Muscle layer of duodenum (tissue), 2 donors: ENCODE measurements around the gene KDM1B.

ENCODE experiments used
- H3K27ac ChIP-seq: one replicate; pipeline ENCODE4 v1.7.0; 2013; ENCODE audit warnings: mild to moderate bottlenecking, low read length
- H3K27me3 ChIP-seq: one replicate; pipeline ENCODE4 v1.7.0; 2013; ENCODE audit warnings: low read depth, mild to moderate bottlenecking, control low read depth, low read length
- H3K36me3 ChIP-seq, 2 donors: one replicate each; pipeline ENCODE4 v1.7.0; 2013; ENCODE audit warnings: low read length in 2 of 2, control low read depth in 1 of 2, mild to moderate bottlenecking in 1 of 2; ENCODE audit not compliant: insufficient read depth in 2 of 2, control insufficient read depth in 1 of 2
- H3K4me1 ChIP-seq, 2 donors: one replicate each; pipeline ENCODE4 v1.7.0; 2013; ENCODE audit warnings: low read length in 2 of 2, mild to moderate bottlenecking in 2 of 2, control low read depth in 1 of 2, moderate library complexity in 1 of 2; ENCODE audit not compliant: insufficient read depth in 2 of 2, control insufficient read depth in 1 of 2
- H3K4me3 ChIP-seq, 2 donors: one replicate each; pipeline ENCODE4 v1.7.0; 2013; ENCODE audit warnings: low read length in 2 of 2, low read depth in 1 of 2, mild to moderate bottlenecking in 1 of 2
- H3K9me3 ChIP-seq, 2 donors: one replicate each; pipeline ENCODE4 v1.7.0; 2013; ENCODE audit warnings: low read length in 2 of 2, control low read depth in 1 of 2, mild to moderate bottlenecking in 1 of 2; ENCODE audit not compliant: control insufficient read depth in 1 of 2
- donor health status: healthy.

Gene KDM1B

GRCh38 chr6:18155150-18155863 lies at the start of gene KDM1B:
Gene KDM1B (plus strand): TSS chr6:18155422. CDS start chr6:18159896, 4,474 bp downstream.
- peaks cover 5 to 8% of the 10 kb centered on the region in 2 donors for H3K36me3 ChIP-seq
- H3K4me3 ChIP-seq = peak within 1 kb of the TSS; percentile 86 to 97
- no peaks in the 10 kb centered on the region for H3K9me3 ChIP-seq
- H3K27me3 ChIP-seq = no peaks in the 10 kb centered on the region
- H3K27ac ChIP-seq = peak within 1 kb of the TSS; percentile 75
- H3K4me1 ChIP-seq = peaks cover 3 to 18% of the 10 kb centered on the region in 2 donors

DNA sequence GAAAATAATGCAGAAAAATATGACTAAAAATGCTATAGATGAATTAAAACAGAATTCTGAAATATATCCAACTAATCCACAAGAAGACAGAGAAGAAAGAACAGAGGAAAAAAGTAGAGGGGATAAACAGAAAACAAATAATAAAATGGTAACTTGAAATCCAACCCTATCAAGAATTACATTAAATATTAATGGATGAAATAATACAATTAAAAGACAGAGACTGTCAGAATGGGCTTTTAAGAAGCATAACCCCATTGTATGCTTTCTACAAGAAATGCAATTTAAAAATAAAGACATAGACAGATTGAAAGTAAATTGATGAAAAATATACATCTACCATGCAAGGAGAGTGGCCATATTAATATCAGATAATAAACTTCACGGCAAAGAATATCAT lies 48.2 kb upstream of the KDM1B start:
- H3K4me3 ChIP-seq = no peak overlapping the region
- H3K4me1 ChIP-seq = no peaks in the 10 kb centered on the region
- H3K36me3 ChIP-seq = no peaks in the 10 kb centered on the region
- no peaks in the 10 kb centered on the region for H3K27me3 ChIP-seq
- H3K27ac ChIP-seq = no peak overlapping the region
- H3K9me3 ChIP-seq = peaks cover 0 to 7% of the 10 kb centered on the region in 2 donors

GRCh38 chr6:18110162-18110561 lies 45.1 kb upstream of the KDM1B start:
- Histone ChIP-seq H3K9me3 (peaks cover 0 to 7% of the 10 kb centered on the region in 2 donors), H3K27ac (no peak overlapping the region), H3K4me1 (no peaks in the 10 kb centered on the region), H3K4me3 (no peak overlapping the region), H3K27me3 (no peaks in the 10 kb centered on the region), H3K36me3 (no peaks in the 10 kb centered on the region)

- Histone ChIP-seq H3K9me3 (peaks cover 0 to 4% of the 10 kb centered on the region in 2 donors), H3K27me3 (no peaks in the 10 kb centered on the region), H3K27ac (no peak overlapping the region), H3K36me3 (no peaks in the 10 kb centered on the region), H3K4me3 (no peak overlapping the region), H3K4me1 (no peaks in the 10 kb centered on the region)
Measured at GRCh38 chr6:18115356-18115755, 39.9 kb upstream of the KDM1B start.

GRCh38 chr6:18117136-18117535 lies 38.1 kb upstream of the KDM1B start:
- peaks cover 0 to 9% of the 10 kb centered on the region in 2 donors for H3K9me3 ChIP-seq
- H3K4me1 ChIP-seq = peaks cover 0 to 2% of the 10 kb centered on the region in 2 donors
- no peaks in the 10 kb centered on the region for H3K36me3 ChIP-seq
- H3K27me3 ChIP-seq = no peaks in the 10 kb centered on the region
- H3K4me3 ChIP-seq = no peak overlapping the region
- no peak overlapping the region for H3K27ac ChIP-seq

DNA sequence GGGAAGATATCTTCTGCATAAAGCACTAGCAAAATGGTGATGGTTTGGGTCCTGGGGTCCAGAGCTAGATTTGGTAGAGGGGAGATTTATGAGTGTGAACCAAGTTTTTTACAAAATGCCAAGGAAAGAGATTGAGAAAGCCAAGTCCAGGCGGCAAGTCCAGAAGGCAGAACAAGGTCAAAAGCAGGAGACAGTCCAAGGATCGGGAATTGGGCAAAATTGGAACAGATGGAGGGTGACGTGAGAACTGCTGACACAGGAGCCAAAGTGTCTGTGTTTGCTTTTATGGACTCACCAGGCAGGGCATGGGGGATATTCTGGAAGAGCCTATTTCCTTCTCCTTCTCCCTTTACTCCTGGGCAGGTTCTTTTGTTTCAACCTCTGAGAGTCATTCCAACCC lies 36.9 kb upstream of the KDM1B start:
- H3K36me3 ChIP-seq = no peaks in the 10 kb centered on the region
- H3K9me3 ChIP-seq = peaks cover 0 to 9% of the 10 kb centered on the region in 2 donors
- H3K4me1 ChIP-seq = peaks cover 0 to 11% of the 10 kb centered on the region in 2 donors
- no peaks in the 10 kb centered on the region for H3K27me3 ChIP-seq
- no peak overlapping the region for H3K4me3 ChIP-seq
- H3K27ac ChIP-seq = no peak overlapping the region

DNA sequence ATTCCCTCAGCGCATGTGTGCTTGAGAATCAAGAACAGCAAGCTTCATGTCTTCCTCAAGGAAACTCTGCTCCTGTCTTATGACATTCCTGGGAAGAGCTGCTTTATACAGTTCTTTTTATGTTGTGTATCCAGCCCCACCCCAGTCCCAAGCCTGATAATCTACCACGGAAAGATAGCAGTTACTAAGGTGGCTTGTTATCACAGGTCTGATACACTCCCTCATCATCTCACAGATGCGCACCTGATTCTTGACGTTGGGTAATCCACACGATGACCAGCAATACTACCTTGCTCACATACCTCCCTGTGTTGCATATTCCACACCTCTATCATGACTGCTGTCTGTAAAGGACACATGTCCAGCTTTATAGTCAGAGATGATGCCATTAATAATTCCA lies 36.0 kb upstream of the KDM1B start:
- Histone ChIP-seq H3K36me3 (no peaks in the 10 kb centered on the region), H3K27me3 (no peaks in the 10 kb centered on the region), H3K9me3 (peaks cover 0 to 9% of the 10 kb centered on the region in 2 donors), H3K4me1 (peaks cover 0 to 11% of the 10 kb centered on the region in 2 donors), H3K27ac (no peak overlapping the region), H3K4me3 (no peak overlapping the region)

- H3K4me1 ChIP-seq = peaks cover 0 to 11% of the 10 kb centered on the region in 2 donors
- H3K27me3 ChIP-seq = no peaks in the 10 kb centered on the region
- H3K36me3 ChIP-seq = no peaks in the 10 kb centered on the region
- no peak overlapping the region for H3K27ac ChIP-seq
- peaks cover 0 to 9% of the 10 kb centered on the region in 2 donors for H3K9me3 ChIP-seq
- H3K4me3 ChIP-seq = peak overlapping the region in 1 of 2 donors; percentile 63
Measured at GRCh38 chr6:18121580-18122127, 33.6 kb upstream of the KDM1B start.

DNA sequence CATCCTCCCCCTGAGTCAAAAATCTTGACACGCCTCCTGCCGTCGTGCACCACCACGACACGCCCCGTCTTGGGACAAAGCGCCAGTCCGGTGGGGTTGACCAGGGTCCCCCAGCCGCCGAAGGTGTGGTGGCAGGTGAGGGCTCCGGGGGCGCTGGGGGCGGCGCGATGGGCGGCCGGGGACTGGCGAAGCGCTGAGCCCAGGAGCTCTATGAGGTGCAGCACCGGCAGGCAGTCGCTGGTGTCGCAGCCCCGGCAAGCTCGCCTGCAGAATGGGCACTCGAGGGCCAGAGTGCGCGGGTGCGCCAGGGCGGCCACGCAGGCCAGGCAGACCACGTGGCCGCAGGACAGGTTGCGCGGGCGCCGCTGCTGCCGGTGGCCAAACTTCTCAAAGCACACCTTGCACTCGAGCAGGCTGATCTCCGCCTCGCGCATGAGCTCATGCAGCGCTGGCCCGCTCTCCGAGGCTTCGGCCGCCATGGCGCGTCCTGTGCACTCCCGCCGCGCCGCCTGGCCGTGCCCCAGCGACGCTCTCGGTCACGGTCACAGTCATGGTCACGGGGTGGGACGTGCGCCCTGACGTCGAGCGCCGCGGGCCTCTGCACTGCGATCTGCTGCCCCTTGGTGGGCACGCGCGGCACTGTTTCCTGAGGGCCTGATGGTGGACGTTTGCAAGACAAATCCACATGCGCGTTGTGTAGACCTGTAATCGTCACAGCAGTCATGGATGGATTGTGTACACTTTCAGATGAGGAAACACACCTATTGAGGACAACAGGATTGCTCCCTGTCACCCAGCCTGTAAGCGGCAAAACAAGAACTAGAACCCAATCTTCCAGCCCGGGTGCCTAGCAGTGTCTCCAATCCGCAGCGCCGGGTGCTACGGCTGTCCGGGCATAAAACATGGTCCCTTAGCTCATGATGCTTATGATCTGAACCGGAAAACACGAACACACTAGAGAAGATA lies 32.8 kb upstream of the KDM1B start, which contains the start of gene NHLRC1:
TSS of gene NHLRC1 (minus strand) at position 550 of the 966 bp plus-strand sequence. CDS start at position 479, 71 bp downstream.
- Histone ChIP-seq H3K9me3 (peaks cover 0 to 9% of the 10 kb centered on the region in 2 donors), H3K27me3 (no peaks in the 10 kb centered on the region), H3K4me1 (peaks cover 0 to 11% of the 10 kb centered on the region in 2 donors), H3K27ac (no peak within 1 kb of the TSS), H3K36me3 (no peaks in the 10 kb centered on the region), H3K4me3 (peak within 1 kb of the TSS; percentile 55 to 63)

- Histone ChIP-seq H3K27ac (no peak overlapping the region), H3K36me3 (peaks cover 0 to 6% of the 10 kb centered on the region in 2 donors), H3K9me3 (no peaks in the 10 kb centered on the region), H3K27me3 (no peaks in the 10 kb centered on the region), H3K4me1 (peaks cover 0 to 11% of the 10 kb centered on the region in 2 donors), H3K4me3 (no peak overlapping the region)
Measured at GRCh38 chr6:18126121-18126520, 29.1 kb upstream of the KDM1B start.

GRCh38 chr6:18132346-18132745 lies 22.9 kb upstream of the KDM1B start:
- Histone ChIP-seq H3K36me3 (peaks cover 0 to 27% of the 10 kb centered on the region in 2 donors), H3K4me1 (no peaks in the 10 kb centered on the region), H3K27me3 (no peaks in the 10 kb centered on the region), H3K27ac (no peak overlapping the region), H3K4me3 (no peak overlapping the region), H3K9me3 (no peaks in the 10 kb centered on the region)
